Measurements from ENCODE around the gene SMIM14.
"Not testable (repeated sequence)": the region's sequence is repeated elsewhere in the genome, so short reads cannot be mapped to it uniquely, and the experiment has no call there.

SMIM14 gene

DNA sequence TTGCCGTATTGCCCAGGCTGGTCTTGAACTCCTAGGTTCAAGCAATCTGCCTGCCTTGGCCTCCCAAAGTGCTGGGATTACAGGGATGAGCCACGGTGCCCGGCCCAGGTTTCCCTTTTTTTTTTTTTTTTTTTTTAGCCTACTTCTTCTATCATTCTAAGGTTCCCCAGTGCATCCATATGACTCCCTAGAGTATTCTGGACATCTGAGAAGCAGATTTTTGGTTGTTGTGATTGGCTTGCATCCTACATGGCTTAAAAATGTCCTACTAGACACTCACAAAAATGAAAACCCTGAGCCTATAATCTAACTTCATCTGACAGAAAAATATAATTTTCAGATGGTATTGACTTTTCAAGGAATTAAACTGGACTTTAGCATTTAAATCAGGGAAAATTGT, 41.7 kb downstream of the SMIM14 start:
- no peak for DNase-seq (ENCODE audit: low read depth)

- DNase-seq (ENCODE audit: low read depth), result no peak
These were observed 47.4 kb downstream of the SMIM14 start for GRCh38 chr4:39591290-39591689.

DNA sequence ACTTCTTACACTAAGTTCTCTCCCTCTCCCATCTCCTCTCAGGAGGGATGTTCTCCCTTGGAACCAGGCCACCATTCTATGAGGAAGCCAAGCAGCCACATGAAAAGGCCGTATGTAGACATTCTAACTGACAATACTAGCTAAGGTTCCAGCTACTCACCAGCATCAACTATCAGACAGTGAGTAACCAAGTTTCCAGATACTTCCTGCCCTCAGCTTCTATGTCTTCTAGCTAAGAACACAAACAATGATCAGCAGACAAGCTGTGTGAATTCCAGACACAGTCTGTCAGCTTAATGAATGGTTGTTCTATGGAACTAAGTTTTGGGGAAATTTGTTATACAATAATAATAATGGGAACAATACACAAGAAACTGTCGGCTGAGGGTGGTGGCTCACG, 50.8 kb downstream of the SMIM14 start:
- DNase-seq (ENCODE audit: low read depth), result no peak

DNA sequence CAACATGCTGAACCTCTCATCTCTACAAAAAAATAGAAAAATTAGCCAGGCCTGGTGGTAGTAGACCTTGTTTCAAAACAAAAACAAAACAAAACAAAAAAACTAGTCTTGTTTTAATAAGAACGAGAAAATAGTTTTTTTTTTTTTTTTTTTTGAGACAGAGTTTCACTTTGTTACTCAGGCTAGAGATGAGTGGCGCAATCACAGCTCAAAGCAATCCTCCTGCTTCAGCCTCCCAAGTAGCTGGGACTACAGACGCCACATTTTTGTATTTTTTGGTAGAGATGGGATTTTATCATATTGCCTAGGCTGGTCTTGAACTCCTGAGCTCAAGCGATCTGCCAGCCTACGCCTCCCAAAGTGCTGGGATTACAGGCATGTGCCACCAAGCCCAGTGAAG, 63.7 kb downstream of the SMIM14 start:
- no peak for DNase-seq (ENCODE audit: low read depth)

GRCh38 chr4:39571504-39571903, 67.2 kb downstream of the SMIM14 start:
- DNase-seq (ENCODE audit: low read depth), result no peak

GRCh38 chr4:39571054-39571453, 67.6 kb downstream of the SMIM14 start:
- no peak for DNase-seq (ENCODE audit: low read depth)

- DNase-seq (ENCODE audit: low read depth), result no peak
These were observed 69.5 kb downstream of the SMIM14 start for GRCh38 chr4:39569209-39569608.

- no peak for DNase-seq (ENCODE audit: low read depth)
These were observed 69.9 kb downstream of the SMIM14 start for GRCh38 chr4:39568805-39569204.

DNA sequence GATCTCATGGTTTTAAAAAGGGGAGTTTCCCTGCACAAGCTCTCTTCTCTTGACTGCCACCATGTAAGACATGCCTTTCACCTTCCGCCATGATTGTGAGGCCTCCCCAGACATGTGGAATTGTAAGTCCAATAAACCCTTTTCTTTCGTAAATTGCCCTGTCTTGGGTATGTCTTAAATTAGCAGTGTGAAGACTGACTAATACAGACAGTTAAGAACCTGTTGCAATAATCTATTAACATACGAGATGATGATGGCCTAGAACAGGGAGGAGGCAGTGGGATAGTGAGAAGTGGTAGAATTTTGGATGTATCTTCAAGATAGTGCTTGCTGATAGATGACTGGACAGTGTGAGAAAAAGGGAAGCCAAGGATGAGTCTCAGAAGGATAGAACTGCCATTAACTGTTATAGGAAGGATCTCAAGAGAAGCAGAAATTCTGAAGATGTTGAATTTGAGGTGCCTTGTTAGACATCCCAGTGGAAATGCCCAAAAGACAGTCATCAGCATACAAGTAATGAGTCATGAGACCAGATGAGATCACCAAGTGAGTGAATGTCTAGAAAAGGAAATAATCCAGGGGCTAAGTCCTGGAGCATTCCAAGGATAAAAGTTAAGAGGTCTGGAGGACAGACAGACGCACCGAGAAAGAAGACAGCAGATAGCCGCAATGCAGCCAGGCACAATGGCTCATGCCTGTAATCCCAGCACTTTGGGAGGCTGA, 72.6 kb downstream of the SMIM14 start:
- peak; percentile 86 for DNase-seq (ENCODE audit: low read depth)

- DNase-seq (ENCODE audit: low read depth), result no peak
These were observed 75.3 kb downstream of the SMIM14 start for GRCh38 chr4:39563346-39563847.

GRCh38 chr4:39562792-39563191, 75.9 kb downstream of the SMIM14 start:
- no peak for DNase-seq (ENCODE audit: low read depth)

DNA sequence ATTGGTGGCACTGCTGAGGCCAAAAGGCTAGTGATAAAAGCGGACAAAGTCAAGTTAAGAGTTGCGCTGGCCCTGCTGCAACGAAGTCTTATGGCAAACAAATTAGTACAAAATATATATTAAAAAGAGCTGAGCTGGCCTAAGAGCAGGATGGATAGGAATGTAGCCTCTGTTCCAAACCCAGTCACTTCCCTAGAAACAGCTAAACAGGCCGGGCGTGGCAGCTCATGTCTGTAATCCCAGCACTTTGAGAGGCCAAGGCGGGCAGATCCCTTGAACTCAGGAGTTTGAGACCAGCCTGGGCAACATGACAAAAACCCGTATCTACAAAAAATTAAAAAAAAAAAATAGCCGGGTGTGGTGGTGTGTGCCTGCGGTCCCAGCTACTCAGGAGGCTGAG, 79.0 kb downstream of the SMIM14 start:
- DNase-seq (ENCODE audit: low read depth), result no peak

DNA sequence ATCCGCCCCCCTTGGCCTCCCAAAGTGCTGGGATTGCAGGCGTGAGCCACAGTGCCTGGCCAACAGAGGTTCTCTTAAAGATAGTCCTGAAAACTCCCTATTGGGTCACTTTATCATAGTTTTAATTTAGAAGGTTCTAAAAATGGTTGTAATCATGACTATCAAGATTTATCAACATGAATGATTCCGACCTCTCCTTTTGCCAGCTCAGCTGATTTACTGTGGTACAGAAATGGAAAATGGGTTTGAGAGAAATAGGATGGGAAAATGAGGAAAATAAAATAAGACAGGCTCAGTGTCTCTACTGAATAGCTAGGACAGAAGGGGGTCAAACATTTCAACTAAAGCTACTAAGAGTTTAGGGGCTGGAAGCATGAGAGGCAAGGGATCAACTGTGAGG, 83.2 kb downstream of the SMIM14 start:
- no peak for DNase-seq (ENCODE audit: low read depth)

GRCh38 chr4:39548425-39549067, 90.1 kb downstream of the SMIM14 start:
- DNase-seq (ENCODE audit: low read depth), result no peak

DNA sequence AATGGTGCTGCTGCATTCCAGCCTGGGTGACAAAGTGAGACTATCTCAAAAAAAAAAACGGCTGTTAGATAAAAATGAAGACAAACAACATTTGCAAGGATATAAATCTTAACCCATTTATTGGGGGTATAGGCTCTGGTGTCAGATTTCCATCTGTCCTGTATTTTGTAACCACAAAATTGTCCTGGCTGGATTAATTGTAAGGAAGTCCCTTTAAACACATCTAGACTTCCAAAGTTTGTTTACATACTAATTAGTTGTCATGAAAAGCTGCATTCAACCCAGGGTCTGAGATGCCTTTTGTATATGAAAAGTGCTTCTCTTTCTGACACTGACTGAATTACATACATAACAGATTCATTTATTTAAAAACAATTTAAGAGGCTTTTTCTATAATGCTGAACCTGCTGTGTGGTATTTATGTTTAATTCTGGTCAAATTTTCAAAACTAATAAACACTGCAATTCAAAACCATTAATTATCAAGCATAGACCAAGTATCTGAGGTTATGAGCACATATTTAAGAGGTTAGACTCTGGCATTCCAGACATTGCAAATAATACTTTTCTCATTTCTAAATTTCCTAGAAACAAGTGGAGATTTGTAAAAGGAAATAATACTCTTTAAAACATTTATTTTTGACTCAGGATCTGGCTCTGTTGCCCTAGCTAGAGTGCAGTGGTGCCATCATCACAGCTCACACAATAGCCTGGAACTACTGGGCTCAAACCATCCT, 93.9 kb downstream of the SMIM14 start:
- no peak for DNase-seq (ENCODE audit: low read depth)

GRCh38 chr4:39544080-39544479, 94.6 kb downstream of the SMIM14 start:
- DNase-seq (ENCODE audit: low read depth), result not testable (repeated sequence)

DNA sequence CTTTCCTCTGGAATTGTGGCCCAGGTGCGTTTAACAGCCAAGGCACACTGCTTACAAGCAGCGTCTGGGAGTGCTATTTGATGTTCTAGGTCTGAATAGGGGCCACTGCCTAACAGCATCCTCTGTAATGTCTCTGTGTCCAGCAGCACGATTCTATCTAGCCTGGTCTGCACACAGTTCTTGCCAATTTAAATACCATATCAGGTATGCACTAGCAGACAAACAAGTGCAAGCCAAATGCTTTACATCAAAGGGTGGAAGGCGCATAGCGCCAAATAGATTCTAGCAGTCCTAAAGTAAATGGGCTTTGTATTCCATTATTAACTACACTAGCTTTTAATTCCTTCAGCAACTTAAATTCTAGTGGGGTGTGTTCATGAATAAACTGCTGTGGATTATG, 95.6 kb downstream of the SMIM14 start:
- no peak for DNase-seq (ENCODE audit: low read depth)

DNA sequence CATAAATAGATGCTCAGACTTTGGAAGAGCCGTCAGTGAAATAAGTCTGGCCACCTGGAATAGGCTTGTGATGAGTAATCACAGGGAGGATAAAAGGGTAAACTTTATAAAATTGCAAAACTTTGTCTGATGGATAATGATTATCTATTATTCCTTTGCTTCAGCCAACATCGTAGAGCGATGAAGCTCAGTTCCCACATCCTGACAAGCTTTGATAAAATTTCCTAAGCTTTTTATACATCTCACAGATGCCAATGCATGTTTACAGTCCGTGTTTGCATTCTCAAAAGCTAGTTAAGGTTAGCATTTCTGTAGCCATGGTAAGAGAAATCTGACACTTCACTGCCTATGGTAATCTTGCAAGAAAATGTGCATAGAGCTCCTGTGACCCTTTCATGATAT, 96.1 kb downstream of the SMIM14 start:
- DNase-seq (ENCODE audit: low read depth), result no peak

GRCh38 chr4:39541987-39542610, 96.6 kb downstream of the SMIM14 start:
- no peak for DNase-seq (ENCODE audit: low read depth)

DNA sequence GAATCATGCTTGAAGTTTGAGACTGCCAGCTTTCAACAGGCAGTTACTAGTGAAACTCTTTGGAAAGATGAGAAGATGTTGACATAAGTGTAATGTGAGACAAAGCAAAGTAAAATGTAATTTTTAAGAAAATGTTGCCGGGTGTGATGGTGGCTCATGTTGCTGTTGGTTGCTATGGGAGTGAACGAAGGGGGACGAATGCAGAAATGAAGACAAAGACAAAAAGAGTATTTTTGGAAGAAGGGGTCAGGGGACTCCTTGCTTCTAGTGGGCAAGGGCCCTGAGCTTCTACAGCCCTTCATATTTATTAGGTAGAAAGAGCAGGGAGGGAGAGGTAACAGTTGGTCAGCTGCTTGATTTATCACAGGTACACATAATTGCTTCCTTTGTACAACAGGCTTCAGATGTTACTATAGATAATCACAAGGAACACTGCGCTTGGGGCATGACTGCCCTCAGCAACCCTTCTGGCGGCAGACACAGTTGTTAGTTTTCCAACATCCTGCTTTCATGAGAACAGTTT, 99.5 kb downstream of the SMIM14 start:
- no peak for DNase-seq (ENCODE audit: low read depth)

- no peak for DNase-seq (ENCODE audit: low read depth)
These were observed 105.1 kb downstream of the SMIM14 start for GRCh38 chr4:39533541-39533940.

- DNase-seq (ENCODE audit: low read depth), result not testable (repeated sequence)
These were observed 106.4 kb downstream of the SMIM14 start for GRCh38 chr4:39532237-39532636.

All from HS-5 (cell line).